Measurements from ENCODE around the gene FHOD3.

DNA sequence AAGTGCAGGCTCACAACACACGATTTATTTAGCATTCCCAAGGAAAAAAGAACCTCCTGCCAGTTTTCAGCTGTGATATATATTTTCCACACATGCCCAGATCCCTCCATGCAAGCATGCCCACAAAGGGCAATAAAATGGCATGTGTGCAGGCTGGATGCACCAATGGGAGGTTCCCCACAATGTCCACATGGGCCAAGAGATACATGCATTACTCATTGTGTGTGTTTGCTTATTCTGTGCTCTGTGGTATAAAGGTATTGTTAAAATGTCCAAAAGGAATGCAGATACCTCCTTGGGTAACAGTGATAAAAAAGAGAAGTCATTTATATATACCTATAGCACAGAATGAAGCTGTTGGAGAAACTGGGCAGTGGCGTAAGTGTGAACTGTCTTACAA lies 207.4 kb downstream of the FHOD3 start:
- TF ChIP-seq TAF1 (IDR thresholded peaks at IDR 0.05; ENCODE audit: low read depth), result no peak
- TF ChIP-seq EP300 (IDR thresholded peaks at IDR 0.05; ENCODE audit: borderline replicate concordance), result no peak
- TF ChIP-seq CEBPB (IDR thresholded peaks at IDR 0.05), result no peak
- TF ChIP-seq RAD21 (IDR thresholded peaks at IDR 0.05; ENCODE audit: low read depth), result no peak

Data from Ishikawa (cell line).